ENCODE data around the gene SLC12A3. TPM values are rescaled to one million over a fixed set of nuclear protein-coding genes. Genes with fewer than 3 reads are reported as not detected.

The SLC12A3 gene
- polyA plus RNA-seq, 3 donors, result 0.03 TPM; not detected in 2

DNA sequence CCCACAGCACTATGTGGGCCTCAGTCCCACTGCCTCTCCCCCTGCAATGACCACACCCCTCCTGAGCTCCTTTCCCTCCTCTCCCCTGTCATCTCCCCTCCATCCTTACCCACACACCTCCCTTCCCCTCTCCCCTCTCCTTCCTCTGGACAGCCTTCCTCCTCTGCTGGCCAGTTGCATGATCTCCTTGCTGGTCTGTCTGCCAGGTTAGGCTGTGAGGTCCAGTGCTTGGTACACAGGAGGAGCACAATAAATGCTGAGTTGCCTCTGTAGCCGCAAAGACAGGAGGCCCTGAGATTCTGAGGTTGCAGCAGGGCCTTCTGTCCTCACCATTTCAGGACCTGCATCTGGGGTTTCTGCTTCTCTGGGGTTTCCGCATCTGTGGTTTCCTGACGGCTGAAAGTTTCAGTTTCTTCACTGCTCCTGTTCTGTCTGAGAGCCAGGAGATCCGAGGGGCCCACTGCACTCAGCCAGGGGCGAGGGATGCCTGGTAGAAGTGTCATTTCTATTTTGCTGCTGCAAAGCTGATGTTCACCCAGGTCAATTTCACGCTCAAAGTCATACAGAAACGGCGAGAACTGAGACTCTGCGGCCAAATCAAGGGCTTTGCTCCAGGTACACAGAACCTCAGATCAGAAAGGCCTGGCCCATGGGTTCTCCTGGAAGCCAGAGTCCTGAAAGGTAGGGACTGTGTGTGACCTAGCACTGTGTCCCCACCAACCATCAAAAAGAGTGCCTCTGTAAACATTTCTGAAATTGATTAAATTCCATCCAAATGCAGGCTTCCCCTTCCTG lies 4.6 kb upstream of the SLC12A3 start:
- H3K9ac ChIP-seq (ENCODE audit: insufficient read depth, low read length, poor library complexity, severe bottlenecking), result peak overlapping the region; percentile 33
- intact Hi-C loops (cut with micrococcal nuclease), result loop anchor here in 1 of 2 donors (10.0 kb wide), 2 partner anchors 184 to 304 kb away; no protein-coding TSS in a partner anchor
- peak overlapping the region; percentile 48 for H3K4me2 ChIP-seq (replicated peaks; ENCODE audit: extremely low read depth, low read length, poor library complexity, severe bottlenecking)
- Mint-ChIP-seq H3K9me3 (no peaks in the 10 kb centered on the region), H3K4me1 (peaks cover 85% of the 10 kb centered on the region), H3K4me3 (peak overlapping the region; percentile 72 to 87), H3K27ac (peak overlapping the region; percentile 8 to 91 (median 87)), H3K27me3 (ENCODE audit: low read depth in 3 of 3) (peaks cover 4 to 7% (median 7%) of the 10 kb centered on the region in 3 donors), H3K36me3 (peaks cover 2% of the 10 kb centered on the region in 2 donors)
- peak overlapping the region; percentile 37 to 40 for H3K27ac ChIP-seq (ENCODE audit: low read depth in 1 of 2, low read length in 2 of 2)
- WGBS (ENCODE audit: insufficient coverage), result 0% methylated on average over 8 of the region's 9 CpGs
- H4K20me1 ChIP-seq (ENCODE audit: insufficient read depth, low read length), result no peaks in the 10 kb centered on the region
- no peaks in the 10 kb centered on the region for H3K36me3 ChIP-seq (replicated peaks in 1 of 2; ENCODE audit: control insufficient read depth in 1 of 2, insufficient read depth in 2 of 2, low read length in 2 of 2)
- DNase-seq, result peak in 2 of 3 donors; percentile 6 to 18
- peak overlapping the region; percentile 65 for H2AFZ ChIP-seq (ENCODE audit: insufficient read depth, low read depth, low read length, poor library complexity, severe bottlenecking)
- no peaks in the 10 kb centered on the region for H3K27me3 ChIP-seq (ENCODE audit: control insufficient read depth in 2 of 2, insufficient read depth in 2 of 2, low read length in 2 of 2)
- H3K9me3 ChIP-seq (replicated peaks in 1 of 2; ENCODE audit: control insufficient read depth in 1 of 2, insufficient read depth in 1 of 2, low read length in 2 of 2), result no peaks in the 10 kb centered on the region
- TF ChIP-seq, protein P1, sequence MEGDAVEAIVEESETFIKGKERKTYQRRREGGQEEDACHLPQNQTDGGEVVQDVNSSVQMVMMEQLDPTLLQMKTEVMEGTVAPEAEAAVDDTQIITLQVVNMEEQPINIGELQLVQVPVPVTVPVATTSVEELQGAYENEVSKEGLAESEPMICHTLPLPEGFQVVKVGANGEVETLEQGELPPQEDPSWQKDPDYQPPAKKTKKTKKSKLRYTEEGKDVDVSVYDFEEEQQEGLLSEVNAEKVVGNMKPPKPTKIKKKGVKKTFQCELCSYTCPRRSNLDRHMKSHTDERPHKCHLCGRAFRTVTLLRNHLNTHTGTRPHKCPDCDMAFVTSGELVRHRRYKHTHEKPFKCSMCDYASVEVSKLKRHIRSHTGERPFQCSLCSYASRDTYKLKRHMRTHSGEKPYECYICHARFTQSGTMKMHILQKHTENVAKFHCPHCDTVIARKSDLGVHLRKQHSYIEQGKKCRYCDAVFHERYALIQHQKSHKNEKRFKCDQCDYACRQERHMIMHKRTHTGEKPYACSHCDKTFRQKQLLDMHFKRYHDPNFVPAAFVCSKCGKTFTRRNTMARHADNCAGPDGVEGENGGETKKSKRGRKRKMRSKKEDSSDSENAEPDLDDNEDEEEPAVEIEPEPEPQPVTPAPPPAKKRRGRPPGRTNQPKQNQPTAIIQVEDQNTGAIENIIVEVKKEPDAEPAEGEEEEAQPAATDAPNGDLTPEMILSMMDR (IDR thresholded peaks at IDR 0.05), result no peak
- peak overlapping the region in 1 of 3 experiments; percentile 29 for H3K4me3 ChIP-seq (replicated peaks in 1 of 3; ENCODE audit: low read depth in 2 of 3, low read length in 3 of 3)
- H3K79me2 ChIP-seq (ENCODE audit: insufficient read depth, low read length), result no peaks in the 10 kb centered on the region
- peaks cover 74 to 80% of the 10 kb centered on the region in 2 donors for H3K4me1 ChIP-seq (ENCODE audit: control insufficient read depth in 1 of 2, insufficient read depth in 2 of 2, low read length in 2 of 2)

DNA sequence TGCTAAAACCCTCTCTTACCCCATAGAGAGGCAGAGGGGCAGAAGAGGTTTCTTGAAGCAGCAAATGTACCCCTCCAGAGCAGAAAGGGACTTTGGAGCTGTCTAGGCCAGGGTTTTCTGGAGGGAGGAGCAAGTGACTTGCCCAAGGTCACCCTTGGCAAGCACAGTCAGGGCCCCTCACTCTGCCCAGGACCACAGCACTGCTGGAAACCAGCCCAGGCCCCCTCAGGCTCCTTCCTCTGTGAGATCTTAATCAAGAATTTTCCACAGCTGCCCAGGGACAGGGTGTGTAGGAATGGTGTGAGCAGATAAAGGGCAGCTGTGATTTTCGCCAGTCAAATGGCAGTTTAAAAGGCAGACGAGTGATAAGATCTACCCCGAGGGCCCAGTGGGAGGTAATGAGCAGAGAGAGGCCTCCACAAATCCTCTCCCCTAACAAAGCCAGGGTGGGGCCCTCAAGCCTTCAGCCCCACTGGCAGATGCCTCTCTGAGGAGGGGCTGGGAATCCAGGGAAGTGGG lies 3.9 kb upstream of the SLC12A3 start:
- Histone ChIP-seq H3K4me3 (replicated peaks in 1 of 3; ENCODE audit: low read depth in 2 of 3, low read length in 3 of 3) (peak overlapping the region in 1 of 3 experiments; percentile 29), H3K27me3 (ENCODE audit: control insufficient read depth in 2 of 2, insufficient read depth in 2 of 2, low read length in 2 of 2) (no peaks in the 10 kb centered on the region), H3K4me2 (replicated peaks; ENCODE audit: extremely low read depth, low read length, poor library complexity, severe bottlenecking) (peak overlapping the region; percentile 48), H3K9ac (ENCODE audit: insufficient read depth, low read length, poor library complexity, severe bottlenecking) (peak overlapping the region; percentile 33), H3K79me2 (ENCODE audit: insufficient read depth, low read length) (no peaks in the 10 kb centered on the region), H4K20me1 (ENCODE audit: insufficient read depth, low read length) (no peaks in the 10 kb centered on the region), H3K4me1 (ENCODE audit: control insufficient read depth in 1 of 2, insufficient read depth in 2 of 2, low read length in 2 of 2) (peaks cover 74 to 80% of the 10 kb centered on the region in 2 donors), H3K27ac (ENCODE audit: low read depth in 1 of 2, low read length in 2 of 2) (peak overlapping the region in 1 of 2 donors; percentile 23), H3K9me3 (replicated peaks in 1 of 2; ENCODE audit: control insufficient read depth in 1 of 2, insufficient read depth in 1 of 2, low read length in 2 of 2) (no peaks in the 10 kb centered on the region), H3K36me3 (replicated peaks in 1 of 2; ENCODE audit: control insufficient read depth in 1 of 2, insufficient read depth in 2 of 2, low read length in 2 of 2) (no peaks in the 10 kb centered on the region), H2AFZ (ENCODE audit: insufficient read depth, low read depth, low read length, poor library complexity, severe bottlenecking) (no peak overlapping the region)
- no peak for DNase-seq
- Mint-ChIP-seq H3K9me3 (no peaks in the 10 kb centered on the region), H3K27me3 (ENCODE audit: low read depth in 3 of 3) (peaks cover 4 to 7% (median 7%) of the 10 kb centered on the region in 3 donors), H3K36me3 (peaks cover 2% of the 10 kb centered on the region in 2 donors), H3K4me3 (no peak overlapping the region), H3K4me1 (peaks cover 79% of the 10 kb centered on the region), H3K27ac (peak overlapping the region in 4 of 7 donors; percentile 1 to 91 (median 58))
- intact Hi-C loops (cut with micrococcal nuclease), result loop anchor here in 1 of 2 donors (10.0 kb wide), 2 partner anchors 184 to 304 kb away; no protein-coding TSS in a partner anchor
- TF ChIP-seq, protein P1 (IDR thresholded peaks at IDR 0.05), result no peak
- WGBS (ENCODE audit: insufficient coverage), result no CpG with 5 or more reads among the region's 3 CpGs

Data from CD14-positive monocyte (primary cell).